ENCODE results near the gene CIAO2A.
"Not testable (repeated sequence)": the region's sequence is repeated elsewhere in the genome, so short reads cannot be mapped to it uniquely, and the experiment has no call there.

The CIAO2A gene

DNA sequence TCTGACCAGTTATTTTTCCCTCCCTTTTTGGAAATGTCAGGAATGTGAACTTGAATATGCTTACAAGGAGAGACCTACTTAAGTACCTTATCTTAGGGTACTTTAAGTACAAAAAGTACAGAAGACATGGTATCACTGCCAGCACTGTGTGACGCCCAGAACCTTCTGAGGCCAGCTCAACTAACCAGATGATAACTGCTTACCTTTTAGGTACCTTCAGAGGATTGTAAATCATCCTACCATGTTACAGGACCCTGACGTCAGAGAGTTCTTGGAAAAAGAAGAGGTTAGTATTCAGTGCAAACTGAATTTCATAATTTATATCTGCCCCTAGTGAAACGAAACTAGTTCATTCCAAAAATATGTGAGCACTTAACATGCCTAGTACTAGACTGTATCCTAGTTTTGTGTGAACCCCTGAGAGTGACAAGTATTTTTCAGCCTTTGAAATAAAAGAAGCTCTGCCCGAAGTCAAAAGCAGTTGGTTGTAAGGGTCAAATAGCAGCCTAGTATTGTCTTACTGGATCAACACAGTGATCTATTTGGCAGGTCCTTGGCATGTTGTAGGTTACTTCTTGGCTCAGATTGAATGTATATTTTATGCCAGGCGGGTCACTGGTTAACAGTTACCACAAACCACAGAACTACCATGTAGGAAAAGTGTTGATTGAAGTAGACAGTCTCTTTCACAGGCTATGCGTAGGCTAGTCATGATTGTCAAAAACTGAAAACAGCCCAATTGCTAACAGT, 34.1 kb upstream of the CIAO2A start:
- Histone ChIP-seq H3K4me3 (ENCODE audit: low read depth, low read length) (no peak overlapping the region), H3K36me3 (peaks cover 83% of the 10 kb centered on the region), H3K27ac (no peak overlapping the region), H3K9me3 (ENCODE audit: severe bottlenecking) (no peaks in the 10 kb centered on the region), H3K27me3 (ENCODE audit: insufficient read depth, low read depth, severe bottlenecking) (no peaks in the 10 kb centered on the region)
- TF ChIP-seq, protein P1, sequence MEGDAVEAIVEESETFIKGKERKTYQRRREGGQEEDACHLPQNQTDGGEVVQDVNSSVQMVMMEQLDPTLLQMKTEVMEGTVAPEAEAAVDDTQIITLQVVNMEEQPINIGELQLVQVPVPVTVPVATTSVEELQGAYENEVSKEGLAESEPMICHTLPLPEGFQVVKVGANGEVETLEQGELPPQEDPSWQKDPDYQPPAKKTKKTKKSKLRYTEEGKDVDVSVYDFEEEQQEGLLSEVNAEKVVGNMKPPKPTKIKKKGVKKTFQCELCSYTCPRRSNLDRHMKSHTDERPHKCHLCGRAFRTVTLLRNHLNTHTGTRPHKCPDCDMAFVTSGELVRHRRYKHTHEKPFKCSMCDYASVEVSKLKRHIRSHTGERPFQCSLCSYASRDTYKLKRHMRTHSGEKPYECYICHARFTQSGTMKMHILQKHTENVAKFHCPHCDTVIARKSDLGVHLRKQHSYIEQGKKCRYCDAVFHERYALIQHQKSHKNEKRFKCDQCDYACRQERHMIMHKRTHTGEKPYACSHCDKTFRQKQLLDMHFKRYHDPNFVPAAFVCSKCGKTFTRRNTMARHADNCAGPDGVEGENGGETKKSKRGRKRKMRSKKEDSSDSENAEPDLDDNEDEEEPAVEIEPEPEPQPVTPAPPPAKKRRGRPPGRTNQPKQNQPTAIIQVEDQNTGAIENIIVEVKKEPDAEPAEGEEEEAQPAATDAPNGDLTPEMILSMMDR (IDR thresholded peaks at IDR 0.05; ENCODE audit: low read depth, low read length): no peak
- DNase-seq: no peak

DNA sequence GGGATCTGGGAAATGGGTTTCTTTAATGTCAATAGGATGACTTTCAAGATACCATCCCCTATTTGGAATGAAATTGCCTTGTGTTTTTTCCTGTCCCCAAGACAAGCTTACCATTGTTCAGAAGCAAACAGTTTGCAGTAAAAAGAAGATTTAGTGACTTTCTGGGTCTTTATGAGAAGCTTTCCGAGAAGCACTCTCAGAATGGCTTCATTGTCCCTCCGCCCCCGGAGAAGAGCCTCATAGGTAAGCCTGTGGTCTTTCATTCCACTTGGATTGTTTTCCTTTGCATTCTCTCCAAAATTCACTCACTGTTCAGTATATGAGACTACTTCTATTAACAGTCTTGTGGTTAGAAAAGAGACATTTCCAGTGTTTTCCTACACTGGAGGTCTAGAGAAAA, 32.3 kb upstream of the CIAO2A start:
- Histone ChIP-seq H3K27me3 (ENCODE audit: insufficient read depth, low read depth, severe bottlenecking) (no peaks in the 10 kb centered on the region), H3K36me3 (peaks cover 78% of the 10 kb centered on the region), H3K4me3 (ENCODE audit: low read depth, low read length) (no peak overlapping the region), H3K9me3 (ENCODE audit: severe bottlenecking) (no peaks in the 10 kb centered on the region), H3K27ac (no peak overlapping the region)
- TF ChIP-seq, protein P1 (IDR thresholded peaks at IDR 0.05; ENCODE audit: low read depth, low read length): no peak
- DNase-seq: no peak

DNA sequence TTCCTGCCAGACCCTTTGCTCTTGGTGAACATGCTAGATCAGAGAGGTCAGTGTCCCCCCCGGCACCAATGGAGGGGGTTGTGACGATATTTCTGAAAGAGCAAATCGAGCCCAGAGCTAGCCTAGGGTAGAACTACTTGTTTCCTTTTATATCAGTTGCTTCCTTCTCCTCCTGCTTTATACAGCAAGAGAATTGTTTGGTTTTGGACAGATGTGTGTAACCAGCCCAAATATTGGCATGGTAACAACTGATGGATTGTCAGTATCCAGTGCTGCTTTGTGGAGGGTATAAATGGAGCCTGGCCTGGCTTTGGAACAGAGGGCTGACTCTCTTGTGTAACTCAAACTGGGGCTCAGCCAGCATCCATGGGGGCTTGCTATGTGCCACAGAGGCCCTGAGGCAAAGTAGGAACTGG, 29.3 kb upstream of the CIAO2A start:
- no peak overlapping the region for H3K4me3 ChIP-seq (ENCODE audit: low read depth, low read length)
- peaks cover 73% of the 10 kb centered on the region for H3K36me3 ChIP-seq
- DNase-seq: no peak
- H3K27me3 ChIP-seq (ENCODE audit: insufficient read depth, low read depth, severe bottlenecking): no peaks in the 10 kb centered on the region
- H3K9me3 ChIP-seq (ENCODE audit: severe bottlenecking): no peaks in the 10 kb centered on the region
- TF ChIP-seq, protein P1 (IDR thresholded peaks at IDR 0.05; ENCODE audit: low read depth, low read length): no peak
- H3K27ac ChIP-seq: no peak overlapping the region

DNA sequence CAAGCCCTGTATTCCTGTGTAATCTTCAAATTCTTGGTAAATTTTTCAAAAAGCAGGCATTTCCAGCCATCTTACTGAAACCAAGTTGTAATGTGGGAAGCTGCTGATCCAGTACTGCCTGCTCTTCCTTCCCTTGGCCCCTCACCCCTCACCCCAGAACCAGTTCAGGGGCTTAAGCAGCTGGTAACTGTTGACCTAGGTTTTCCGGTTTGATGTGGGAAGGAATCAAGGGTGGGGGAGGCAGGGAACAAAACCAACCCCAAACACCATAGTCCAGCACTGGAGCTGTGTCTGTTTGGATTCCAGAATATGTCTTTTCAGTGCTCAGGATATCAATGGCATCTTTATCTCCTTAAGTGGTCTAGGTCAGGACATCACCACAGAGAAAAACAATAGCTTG, 28.8 kb upstream of the CIAO2A start:
- no peaks in the 10 kb centered on the region for H3K27me3 ChIP-seq (ENCODE audit: insufficient read depth, low read depth, severe bottlenecking)
- H3K4me3 ChIP-seq (ENCODE audit: low read depth, low read length): no peak overlapping the region
- TF ChIP-seq, protein P1 (IDR thresholded peaks at IDR 0.05; ENCODE audit: low read depth, low read length): no peak
- H3K36me3 ChIP-seq: peaks cover 72% of the 10 kb centered on the region
- DNase-seq: no peak
- no peak overlapping the region for H3K27ac ChIP-seq
- no peaks in the 10 kb centered on the region for H3K9me3 ChIP-seq (ENCODE audit: severe bottlenecking)

DNA sequence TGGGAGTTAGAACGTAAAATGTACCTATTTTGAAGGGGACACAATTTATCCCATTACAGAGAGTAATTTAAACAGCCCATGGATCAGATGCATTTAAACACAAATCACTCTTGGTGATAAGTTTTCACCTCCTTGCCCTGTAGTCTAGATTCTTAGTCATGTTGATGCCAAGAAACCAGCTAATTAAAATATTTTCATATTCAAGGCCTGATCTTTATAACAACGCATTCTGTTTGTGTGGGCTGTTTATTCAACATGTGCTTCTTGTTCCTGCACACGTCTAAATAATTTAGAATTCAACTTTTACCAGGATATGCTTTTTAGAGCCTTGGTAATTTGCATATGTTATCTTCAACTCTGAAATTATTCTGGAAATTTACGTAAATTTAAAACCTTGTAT, 28.0 kb upstream of the CIAO2A start:
- Histone ChIP-seq H3K27ac (no peak overlapping the region), H3K36me3 (peaks cover 64% of the 10 kb centered on the region), H3K4me3 (ENCODE audit: low read depth, low read length) (no peak overlapping the region), H3K27me3 (ENCODE audit: insufficient read depth, low read depth, severe bottlenecking) (no peaks in the 10 kb centered on the region), H3K9me3 (ENCODE audit: severe bottlenecking) (no peaks in the 10 kb centered on the region)
- TF ChIP-seq, protein P1 (IDR thresholded peaks at IDR 0.05; ENCODE audit: low read depth, low read length): no peak
- no peak for DNase-seq

DNA sequence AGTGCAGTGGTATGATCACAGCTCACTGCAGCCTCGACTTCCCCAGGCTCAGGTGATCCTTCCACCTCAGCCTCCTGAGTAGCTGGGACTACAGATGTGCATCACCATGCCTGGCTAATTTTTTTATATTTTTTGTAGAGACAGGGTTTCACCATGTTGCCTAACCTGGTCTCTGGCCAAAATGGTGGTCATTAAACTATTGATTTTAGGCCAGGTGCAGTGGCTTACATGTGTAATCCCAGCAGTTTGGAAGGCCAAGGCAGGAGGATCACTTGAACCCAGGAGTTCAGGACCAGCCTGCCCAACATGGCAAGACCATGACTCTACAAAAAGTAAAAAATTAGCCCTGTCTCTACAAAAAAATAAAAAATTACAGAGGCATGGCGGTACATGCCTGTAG, 26.7 kb upstream of the CIAO2A start:
- not testable (repeated sequence) for H3K27me3 ChIP-seq (ENCODE audit: insufficient read depth, low read depth, severe bottlenecking); H3K27ac ChIP-seq; H3K4me3 ChIP-seq (ENCODE audit: low read depth, low read length); DNase-seq; H3K9me3 ChIP-seq (ENCODE audit: severe bottlenecking)
- peaks cover 64% of the 10 kb centered on the region for H3K36me3 ChIP-seq

Measured in WERI-Rb-1 (cell line).